ENCODE measurements around the gene RNF41. TPM values are rescaled to one million over a fixed set of nuclear protein-coding genes. Genes with fewer than 3 reads are reported as not detected.

RNF41 gene
- total and polyA plus RNA-seq, 7 donors: 18.5 to 109 (median 59.9) TPM

GRCh38 chr12:56155256-56155845 is 66.4 kb downstream of the RNF41 start:
- intact Hi-C loops (cut with DNase I): no loop called here
- H3K36me3 ChIP-seq: peaks cover 10% of the 10 kb centered on the region in 4 donors
- 85 to 94% methylated on average over 11 of the region's 11 CpGs for WGBS, 2 donors
- H3K4me1 ChIP-seq: peaks cover 0 to 49% (median 36%) of the 10 kb centered on the region in 4 donors
- TF ChIP-seq CTCF (IDR thresholded peaks at IDR 0.05): no peak
- no peak for TF ChIP-seq POLR2AphosphoS5 (IDR thresholded peaks at IDR 0.05)
- TF ChIP-seq EP300 (IDR thresholded peaks at IDR 0.05): no peak
- no peak for TF ChIP-seq POLR2A (IDR thresholded peaks at IDR 0.05)
- H3K27me3 ChIP-seq: no peaks in the 10 kb centered on the region
- no peak overlapping the region for H3K4me3 ChIP-seq
- H3K9me3 ChIP-seq: no peaks in the 10 kb centered on the region
- DNase-seq: no peak
- no peak overlapping the region for H3K27ac ChIP-seq

GRCh38 chr12:56154818-56155217 is 66.9 kb downstream of the RNF41 start:
- intact Hi-C loops (cut with DNase I): no loop called here
- Histone ChIP-seq H3K27me3 (no peaks in the 10 kb centered on the region), H3K4me3 (no peak overlapping the region), H3K4me1 (peaks cover 0 to 44% (median 31%) of the 10 kb centered on the region in 4 donors), H3K9me3 (no peaks in the 10 kb centered on the region), H3K36me3 (peaks cover 5% of the 10 kb centered on the region in 4 donors), H3K27ac (no peak overlapping the region)
- DNase-seq: no peak
- 94 to 95% methylated on average over 5 of the region's 5 CpGs for WGBS, 2 donors
- TF ChIP-seq EP300 (IDR thresholded peaks at IDR 0.05) (no peak), CTCF (IDR thresholded peaks at IDR 0.05) (no peak), POLR2A (IDR thresholded peaks at IDR 0.05) (no peak), POLR2AphosphoS5 (IDR thresholded peaks at IDR 0.05) (no peak)

- TF ChIP-seq POLR2AphosphoS5 (IDR thresholded peaks at IDR 0.05): no peak
- no peak for TF ChIP-seq POLR2A (IDR thresholded peaks at IDR 0.05)
- no peak for TF ChIP-seq EP300 (IDR thresholded peaks at IDR 0.05)
- no peak for TF ChIP-seq CTCF (IDR thresholded peaks at IDR 0.05)
- Histone ChIP-seq H3K4me3 (no peak overlapping the region), H3K9me3 (no peaks in the 10 kb centered on the region), H3K27ac (no peak overlapping the region), H3K4me1 (peaks cover 0 to 40% (median 27%) of the 10 kb centered on the region in 4 donors), H3K36me3 (peaks cover 0 to under 1% (median under 1%) of the 10 kb centered on the region in 4 donors), H3K27me3 (no peaks in the 10 kb centered on the region)
- no peak for DNase-seq
- WGBS, 2 donors: 95 to 96% methylated on average over 1 of the region's 1 CpG
- intact Hi-C loops (cut with DNase I): no loop called here
Measured at GRCh38 chr12:56154246-56154771, 67.4 kb downstream of the RNF41 start.

- DNase-seq: no peak
- Histone ChIP-seq H3K4me3 (no peak overlapping the region), H3K36me3 (no peaks in the 10 kb centered on the region), H3K4me1 (peaks cover 0 to 40% (median 27%) of the 10 kb centered on the region in 4 donors), H3K27ac (no peak overlapping the region), H3K9me3 (no peaks in the 10 kb centered on the region), H3K27me3 (no peaks in the 10 kb centered on the region)
- no peak for TF ChIP-seq EP300 (IDR thresholded peaks at IDR 0.05)
- no peak for TF ChIP-seq CTCF (IDR thresholded peaks at IDR 0.05)
- no peak for TF ChIP-seq POLR2AphosphoS5 (IDR thresholded peaks at IDR 0.05)
- TF ChIP-seq POLR2A (IDR thresholded peaks at IDR 0.05): no peak
- intact Hi-C loops (cut with DNase I): no loop called here
- WGBS, 2 donors: 80 to 89% methylated on average over 5 of the region's 5 CpGs
Measured at GRCh38 chr12:56153678-56154065, 68.0 kb downstream of the RNF41 start.
